Mucosa of gallbladder (tissue), 1 donor: Measurements from ENCODE around the gene RDH16. TPM values are rescaled to one million over a fixed set of nuclear protein-coding genes. Genes with fewer than 3 reads are reported as not detected.
"Not testable (repeated sequence)": the region's sequence is repeated elsewhere in the genome, so short reads cannot be mapped to it uniquely, and the experiment has no call there.

Experiments used
- DNase-seq: peaks from one replicate; pipeline ENCODE4 v3.0.0-alpha.2; 2020; ENCODE audit warnings: low spot score
- total RNA-seq: library from RNA; stranded (reverse); gene quantifications from one replicate; pipeline ENCODE4 v1.2.1, GENCODE V29; 2021
- donor health status: DM: no; HTN: no; CAD: no.

RDH16 gene
- total RNA-seq, 1 donor from 2014 or later = 0.52 TPM

- DNase-seq = no peak
Measured at GRCh38 chr12:56989861-56990610, 32.6 kb upstream of the RDH16 start.

- DNase-seq = no peak
Measured at GRCh38 chr12:56988207-56988739, 30.9 kb upstream of the RDH16 start.

- DNase-seq = peak; percentile 79
Measured at GRCh38 chr12:56987551-56988053, 30.2 kb upstream of the RDH16 start.

- no peak for DNase-seq
Measured at GRCh38 chr12:56987011-56987410, 29.6 kb upstream of the RDH16 start.

- peak; percentile 75 for DNase-seq
Measured at GRCh38 chr12:56985714-56986113, 28.3 kb upstream of the RDH16 start.

- no peak for DNase-seq
Measured at GRCh38 chr12:56983386-56983785, 26.0 kb upstream of the RDH16 start.

GRCh38 chr12:56982578-56983236, 25.3 kb upstream of the RDH16 start:
- DNase-seq = not testable (repeated sequence)

GRCh38 chr12:56980941-56981530, 23.6 kb upstream of the RDH16 start:
- no peak for DNase-seq

GRCh38 chr12:56980268-56980667, 22.9 kb upstream of the RDH16 start:
- no peak for DNase-seq

- DNase-seq = no peak
Measured at GRCh38 chr12:56979628-56980027, 22.2 kb upstream of the RDH16 start.

GRCh38 chr12:56978397-56979138, 21.2 kb upstream of the RDH16 start:
- DNase-seq = no peak

GRCh38 chr12:56977361-56977760, 20.0 kb upstream of the RDH16 start:
- not testable (repeated sequence) for DNase-seq

GRCh38 chr12:56974224-56974623, 16.8 kb upstream of the RDH16 start:
- not testable (repeated sequence) for DNase-seq

GRCh38 chr12:56968910-56969309, 11.5 kb upstream of the RDH16 start:
- DNase-seq = not testable (repeated sequence)

- DNase-seq = not testable (repeated sequence)
Measured at GRCh38 chr12:56965997-56966642, 8.7 kb upstream of the RDH16 start.

GRCh38 chr12:56965124-56965523, 7.7 kb upstream of the RDH16 start:
- not testable (repeated sequence) for DNase-seq

GRCh38 chr12:56963557-56963956, 6.1 kb upstream of the RDH16 start:
- not testable (repeated sequence) for DNase-seq

GRCh38 chr12:56962247-56962646, 4.8 kb upstream of the RDH16 start:
- not testable (repeated sequence) for DNase-seq

- DNase-seq = no peak
Measured at GRCh38 chr12:56958422-56958821, 1.0 kb upstream of the RDH16 start.

- no peak for DNase-seq
Measured at GRCh38 chr12:56955631-56956256, 1.7 kb downstream of the RDH16 start.

- no peak for DNase-seq
Measured at GRCh38 chr12:56954958-56955355, 2.5 kb downstream of the RDH16 start.
